ENCODE data around the gene TRPM8. TPM values are rescaled to one million over a fixed set of nuclear protein-coding genes. Genes with fewer than 3 reads are reported as not detected.

TRPM8 gene
- total and polyA plus RNA-seq, 2 experiments from 2014 or later = 0.11 to 0.14 TPM

DNA sequence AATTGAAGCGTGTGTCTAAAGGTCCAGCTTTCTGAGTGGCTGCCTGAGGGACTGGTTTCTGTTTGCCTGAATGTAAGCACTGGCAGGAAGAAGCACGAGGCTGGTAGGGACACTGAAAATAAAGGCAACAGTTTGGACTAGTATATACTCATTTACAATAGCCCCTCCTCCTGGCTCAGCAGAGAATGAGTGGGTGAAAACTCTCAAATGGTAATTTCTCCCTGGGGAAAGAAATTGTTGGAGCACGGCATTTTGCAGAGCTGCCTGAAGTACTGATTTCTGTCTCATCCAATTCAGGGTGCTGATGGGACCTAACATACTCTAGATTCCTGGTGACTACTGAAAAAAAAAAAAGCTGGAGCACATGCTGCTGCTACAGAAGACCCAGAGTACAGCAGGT lies 116.0 kb downstream of the TRPM8 start (continued):
- no peak for TF ChIP-seq EZH2 (IDR thresholded peaks at IDR 0.05; ENCODE audit: low read depth, unreplicated experiment)
- TF ChIP-seq, protein P1, sequence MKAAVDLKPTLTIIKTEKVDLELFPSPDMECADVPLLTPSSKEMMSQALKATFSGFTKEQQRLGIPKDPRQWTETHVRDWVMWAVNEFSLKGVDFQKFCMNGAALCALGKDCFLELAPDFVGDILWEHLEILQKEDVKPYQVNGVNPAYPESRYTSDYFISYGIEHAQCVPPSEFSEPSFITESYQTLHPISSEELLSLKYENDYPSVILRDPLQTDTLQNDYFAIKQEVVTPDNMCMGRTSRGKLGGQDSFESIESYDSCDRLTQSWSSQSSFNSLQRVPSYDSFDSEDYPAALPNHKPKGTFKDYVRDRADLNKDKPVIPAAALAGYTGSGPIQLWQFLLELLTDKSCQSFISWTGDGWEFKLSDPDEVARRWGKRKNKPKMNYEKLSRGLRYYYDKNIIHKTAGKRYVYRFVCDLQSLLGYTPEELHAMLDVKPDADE (IDR thresholded peaks at IDR 0.05) = no peak

DNA sequence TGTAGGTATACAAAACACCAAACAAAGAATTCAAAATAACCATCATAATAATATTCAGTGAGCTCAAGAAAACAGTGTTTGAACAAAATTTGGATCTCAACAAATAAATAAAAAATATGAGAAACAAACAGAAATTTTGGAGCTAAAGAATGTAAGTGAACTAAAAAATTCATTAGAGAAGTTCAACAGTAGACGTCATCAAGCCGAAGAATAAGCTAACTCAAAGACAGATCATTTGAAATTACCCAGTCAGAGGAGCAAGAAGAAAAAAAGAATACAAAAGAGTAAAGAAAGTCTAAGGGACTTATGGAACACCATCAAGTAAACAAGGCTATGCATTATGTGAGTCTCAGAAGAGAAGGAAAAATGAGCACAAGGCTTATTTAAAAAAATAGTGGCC lies 116.7 kb downstream of the TRPM8 start:
- no peaks in the 10 kb centered on the region; the same call in 2 of the 3 replicates for H3K4me1 Mint-ChIP-seq
- H4K20me1 ChIP-seq (replicated peaks; ENCODE audit: insufficient read depth) = no peaks in the 10 kb centered on the region
- H3K79me2 ChIP-seq (replicated peaks; ENCODE audit: insufficient read depth) = no peaks in the 10 kb centered on the region
- TF ChIP-seq ZNF114 (CRISPR knock-in tag; IDR thresholded peaks at IDR 0.05) (no peak), ZNF331 (CRISPR knock-in tag; IDR thresholded peaks at IDR 0.05; ENCODE audit: low read depth) (no peak), POLR2AphosphoS5 (IDR thresholded peaks at IDR 0.05; ENCODE audit: low read depth) (no peak), EZH2 (IDR thresholded peaks at IDR 0.05; ENCODE audit: low read depth, unreplicated experiment) (no peak), CREB1 (CRISPR knock-in tag; IDR thresholded peaks at IDR 0.05; ENCODE audit: low read depth) (no peak), JUNB (IDR thresholded peaks at IDR 0.05; ENCODE audit: unreplicated experiment) (no peak), NANOG (IDR thresholded peaks at IDR 0.05; ENCODE audit: borderline replicate concordance) (no peak), EZH2phosphoT487 (IDR thresholded peaks at IDR 0.05; ENCODE audit: unreplicated experiment) (no peak)
- TF ChIP-seq, protein P2, sequence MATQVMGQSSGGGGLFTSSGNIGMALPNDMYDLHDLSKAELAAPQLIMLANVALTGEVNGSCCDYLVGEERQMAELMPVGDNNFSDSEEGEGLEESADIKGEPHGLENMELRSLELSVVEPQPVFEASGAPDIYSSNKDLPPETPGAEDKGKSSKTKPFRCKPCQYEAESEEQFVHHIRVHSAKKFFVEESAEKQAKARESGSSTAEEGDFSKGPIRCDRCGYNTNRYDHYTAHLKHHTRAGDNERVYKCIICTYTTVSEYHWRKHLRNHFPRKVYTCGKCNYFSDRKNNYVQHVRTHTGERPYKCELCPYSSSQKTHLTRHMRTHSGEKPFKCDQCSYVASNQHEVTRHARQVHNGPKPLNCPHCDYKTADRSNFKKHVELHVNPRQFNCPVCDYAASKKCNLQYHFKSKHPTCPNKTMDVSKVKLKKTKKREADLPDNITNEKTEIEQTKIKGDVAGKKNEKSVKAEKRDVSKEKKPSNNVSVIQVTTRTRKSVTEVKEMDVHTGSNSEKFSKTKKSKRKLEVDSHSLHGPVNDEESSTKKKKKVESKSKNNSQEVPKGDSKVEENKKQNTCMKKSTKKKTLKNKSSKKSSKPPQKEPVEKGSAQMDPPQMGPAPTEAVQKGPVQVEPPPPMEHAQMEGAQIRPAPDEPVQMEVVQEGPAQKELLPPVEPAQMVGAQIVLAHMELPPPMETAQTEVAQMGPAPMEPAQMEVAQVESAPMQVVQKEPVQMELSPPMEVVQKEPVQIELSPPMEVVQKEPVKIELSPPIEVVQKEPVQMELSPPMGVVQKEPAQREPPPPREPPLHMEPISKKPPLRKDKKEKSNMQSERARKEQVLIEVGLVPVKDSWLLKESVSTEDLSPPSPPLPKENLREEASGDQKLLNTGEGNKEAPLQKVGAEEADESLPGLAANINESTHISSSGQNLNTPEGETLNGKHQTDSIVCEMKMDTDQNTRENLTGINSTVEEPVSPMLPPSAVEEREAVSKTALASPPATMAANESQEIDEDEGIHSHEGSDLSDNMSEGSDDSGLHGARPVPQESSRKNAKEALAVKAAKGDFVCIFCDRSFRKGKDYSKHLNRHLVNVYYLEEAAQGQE (IDR thresholded peaks at IDR 0.05; ENCODE audit: unreplicated experiment) = no peak
- TF ChIP-seq, protein P1 (IDR thresholded peaks at IDR 0.05) = no peak
- TF ChIP-seq, protein P3, sequence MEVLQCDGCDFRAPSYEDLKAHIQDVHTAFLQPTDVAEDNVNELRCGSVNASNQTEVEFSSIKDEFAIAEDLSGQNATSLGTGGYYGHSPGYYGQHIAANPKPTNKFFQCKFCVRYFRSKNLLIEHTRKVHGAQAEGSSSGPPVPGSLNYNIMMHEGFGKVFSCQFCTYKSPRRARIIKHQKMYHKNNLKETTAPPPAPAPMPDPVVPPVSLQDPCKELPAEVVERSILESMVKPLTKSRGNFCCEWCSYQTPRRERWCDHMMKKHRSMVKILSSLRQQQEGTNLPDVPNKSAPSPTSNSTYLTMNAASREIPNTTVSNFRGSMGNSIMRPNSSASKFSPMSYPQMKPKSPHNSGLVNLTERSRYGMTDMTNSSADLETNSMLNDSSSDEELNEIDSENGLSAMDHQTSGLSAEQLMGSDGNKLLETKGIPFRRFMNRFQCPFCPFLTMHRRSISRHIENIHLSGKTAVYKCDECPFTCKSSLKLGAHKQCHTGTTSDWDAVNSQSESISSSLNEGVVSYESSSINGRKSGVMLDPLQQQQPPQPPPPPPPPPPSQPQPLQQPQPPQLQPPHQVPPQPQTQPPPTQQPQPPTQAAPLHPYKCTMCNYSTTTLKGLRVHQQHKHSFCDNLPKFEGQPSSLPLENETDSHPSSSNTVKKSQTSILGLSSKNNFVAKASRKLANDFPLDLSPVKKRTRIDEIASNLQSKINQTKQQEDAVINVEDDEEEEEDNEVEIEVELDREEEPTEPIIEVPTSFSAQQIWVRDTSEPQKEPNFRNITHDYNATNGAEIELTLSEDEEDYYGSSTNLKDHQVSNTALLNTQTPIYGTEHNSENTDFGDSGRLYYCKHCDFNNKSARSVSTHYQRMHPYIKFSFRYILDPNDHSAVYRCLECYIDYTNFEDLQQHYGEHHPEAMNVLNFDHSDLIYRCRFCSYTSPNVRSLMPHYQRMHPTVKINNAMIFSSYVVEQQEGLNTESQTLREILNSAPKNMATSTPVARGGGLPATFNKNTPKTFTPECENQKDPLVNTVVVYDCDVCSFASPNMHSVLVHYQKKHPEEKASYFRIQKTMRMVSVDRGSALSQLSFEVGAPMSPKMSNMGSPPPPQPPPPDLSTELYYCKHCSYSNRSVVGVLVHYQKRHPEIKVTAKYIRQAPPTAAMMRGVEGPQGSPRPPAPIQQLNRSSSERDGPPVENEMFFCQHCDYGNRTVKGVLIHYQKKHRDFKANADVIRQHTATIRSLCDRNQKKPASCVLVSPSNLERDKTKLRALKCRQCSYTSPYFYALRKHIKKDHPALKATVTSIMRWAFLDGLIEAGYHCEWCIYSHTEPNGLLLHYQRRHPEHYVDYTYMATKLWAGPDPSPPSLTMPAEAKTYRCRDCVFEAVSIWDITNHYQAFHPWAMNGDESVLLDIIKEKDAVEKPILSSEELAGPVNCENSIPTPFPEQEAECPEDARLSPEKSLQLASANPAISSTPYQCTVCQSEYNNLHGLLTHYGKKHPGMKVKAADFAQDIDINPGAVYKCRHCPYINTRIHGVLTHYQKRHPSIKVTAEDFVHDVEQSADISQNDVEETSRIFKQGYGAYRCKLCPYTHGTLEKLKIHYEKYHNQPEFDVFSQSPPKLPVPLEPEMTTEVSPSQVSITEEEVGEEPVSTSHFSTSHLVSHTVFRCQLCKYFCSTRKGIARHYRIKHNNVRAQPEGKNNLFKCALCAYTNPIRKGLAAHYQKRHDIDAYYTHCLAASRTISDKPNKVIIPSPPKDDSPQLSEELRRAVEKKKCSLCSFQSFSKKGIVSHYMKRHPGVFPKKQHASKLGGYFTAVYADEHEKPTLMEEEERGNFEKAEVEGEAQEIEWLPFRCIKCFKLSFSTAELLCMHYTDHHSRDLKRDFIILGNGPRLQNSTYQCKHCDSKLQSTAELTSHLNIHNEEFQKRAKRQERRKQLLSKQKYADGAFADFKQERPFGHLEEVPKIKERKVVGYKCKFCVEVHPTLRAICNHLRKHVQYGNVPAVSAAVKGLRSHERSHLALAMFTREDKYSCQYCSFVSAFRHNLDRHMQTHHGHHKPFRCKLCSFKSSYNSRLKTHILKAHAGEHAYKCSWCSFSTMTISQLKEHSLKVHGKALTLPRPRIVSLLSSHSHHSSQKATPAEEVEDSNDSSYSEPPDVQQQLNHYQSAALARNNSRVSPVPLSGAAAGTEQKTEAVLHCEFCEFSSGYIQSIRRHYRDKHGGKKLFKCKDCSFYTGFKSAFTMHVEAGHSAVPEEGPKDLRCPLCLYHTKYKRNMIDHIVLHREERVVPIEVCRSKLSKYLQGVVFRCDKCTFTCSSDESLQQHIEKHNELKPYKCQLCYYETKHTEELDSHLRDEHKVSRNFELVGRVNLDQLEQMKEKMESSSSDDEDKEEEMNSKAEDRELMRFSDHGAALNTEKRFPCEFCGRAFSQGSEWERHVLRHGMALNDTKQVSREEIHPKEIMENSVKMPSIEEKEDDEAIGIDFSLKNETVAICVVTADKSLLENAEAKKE (CRISPR knock-in tag; IDR thresholded peaks at IDR 0.05) = no peak
- TF ChIP-seq, protein P4, sequence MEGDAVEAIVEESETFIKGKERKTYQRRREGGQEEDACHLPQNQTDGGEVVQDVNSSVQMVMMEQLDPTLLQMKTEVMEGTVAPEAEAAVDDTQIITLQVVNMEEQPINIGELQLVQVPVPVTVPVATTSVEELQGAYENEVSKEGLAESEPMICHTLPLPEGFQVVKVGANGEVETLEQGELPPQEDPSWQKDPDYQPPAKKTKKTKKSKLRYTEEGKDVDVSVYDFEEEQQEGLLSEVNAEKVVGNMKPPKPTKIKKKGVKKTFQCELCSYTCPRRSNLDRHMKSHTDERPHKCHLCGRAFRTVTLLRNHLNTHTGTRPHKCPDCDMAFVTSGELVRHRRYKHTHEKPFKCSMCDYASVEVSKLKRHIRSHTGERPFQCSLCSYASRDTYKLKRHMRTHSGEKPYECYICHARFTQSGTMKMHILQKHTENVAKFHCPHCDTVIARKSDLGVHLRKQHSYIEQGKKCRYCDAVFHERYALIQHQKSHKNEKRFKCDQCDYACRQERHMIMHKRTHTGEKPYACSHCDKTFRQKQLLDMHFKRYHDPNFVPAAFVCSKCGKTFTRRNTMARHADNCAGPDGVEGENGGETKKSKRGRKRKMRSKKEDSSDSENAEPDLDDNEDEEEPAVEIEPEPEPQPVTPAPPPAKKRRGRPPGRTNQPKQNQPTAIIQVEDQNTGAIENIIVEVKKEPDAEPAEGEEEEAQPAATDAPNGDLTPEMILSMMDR (conservative IDR thresholded peaks at IDR 0.05; ENCODE audit: low read depth in 2 of 2) = no peak

More for the DNA sequence above, 116.7 kb downstream of the TRPM8 start:
- ATAC-seq (no peak), DNase-seq (ENCODE audit: low spot score) (no peak)
- Histone ChIP-seq H3F3A (replicated peaks; ENCODE audit: low read depth) (no peaks in the 10 kb centered on the region), H3K27me3 (ENCODE audit: insufficient read depth) (no peaks in the 10 kb centered on the region), H3K9me2 (ENCODE audit: insufficient read depth) (no peaks in the 10 kb centered on the region), H3K4me1 (ENCODE audit: insufficient read depth) (no peaks in the 10 kb centered on the region), H3K4me3 (no peak overlapping the region), H2AFZ (no peak overlapping the region), H3K27ac (ENCODE audit: low read depth) (no peak overlapping the region), H3K4me2 (no peak overlapping the region), H3K36me3 (ENCODE audit: insufficient read depth) (no peaks in the 10 kb centered on the region)
- no peak overlapping the region for H3K4me3 Mint-ChIP-seq
- H3K27ac Mint-ChIP-seq = no peak overlapping the region
- H3K9me3 Mint-ChIP-seq = no peaks in the 10 kb centered on the region; the same call in 2 of the 3 replicates
- H3K27me3 Mint-ChIP-seq (ENCODE audit: insufficient read depth, low read depth, poor library complexity) = no peaks in the 10 kb centered on the region
- no peaks in the 10 kb centered on the region for H3K36me3 Mint-ChIP-seq (ENCODE audit: low read depth)

All from GM23338 (cell line).